ENCODE data around the gene ANAPC2. TPM values are rescaled to one million over a fixed set of nuclear protein-coding genes. Genes with fewer than 3 reads are reported as not detected.
A peak's percentile ranks its signal among the peaks of the same experiment; 100 is the strongest.

The ANAPC2 gene
- total and polyA plus RNA-seq, 9 donors = 8.0 to 61.5 (median 50.6) TPM

DNA sequence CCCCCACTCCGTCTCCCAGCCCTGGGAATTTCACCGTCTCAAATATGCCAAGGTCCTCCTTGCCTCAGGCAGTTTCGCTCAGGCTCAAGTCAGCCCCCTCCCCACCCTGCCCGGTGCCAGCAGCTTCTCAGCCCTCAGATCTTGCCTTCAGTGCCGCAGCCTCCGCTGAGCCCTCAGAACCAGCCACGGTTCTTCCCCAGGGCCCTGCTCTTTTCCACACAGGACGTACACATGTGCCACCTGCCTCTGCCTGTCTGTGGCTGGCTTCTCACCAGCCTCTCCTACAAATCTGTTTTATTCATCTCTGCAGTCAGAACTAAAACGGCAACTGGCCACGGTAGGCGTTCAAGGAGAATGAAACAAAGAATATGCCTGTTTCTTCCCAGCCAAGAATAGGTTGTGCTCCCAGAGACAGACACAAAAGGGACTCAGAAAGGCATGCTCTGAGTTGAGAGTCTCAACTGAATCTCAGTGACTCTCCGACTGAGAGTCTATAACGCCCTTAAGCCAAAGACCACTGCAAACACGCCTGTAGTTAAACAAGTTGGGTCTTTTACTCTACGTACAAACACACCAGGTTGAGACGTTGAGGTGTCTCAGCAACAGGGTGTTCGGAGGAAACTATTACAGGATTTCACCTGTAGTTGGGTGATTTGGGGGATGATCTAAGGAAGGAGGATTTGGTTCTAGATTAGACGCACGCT lies 60.0 kb downstream of the ANAPC2 start:
- Histone ChIP-seq H3K36me3 (no peaks in the 10 kb centered on the region), H3K27ac (no peak overlapping the region), H3K4me1 (ENCODE audit: insufficient read depth) (peaks cover 12% of the 10 kb centered on the region), H3K9me3 (peaks cover 0 to 6% of the 10 kb centered on the region in 2 donors), H3K27me3 (no peaks in the 10 kb centered on the region), H3K4me3 (no peak overlapping the region)
- TF ChIP-seq, protein P1, sequence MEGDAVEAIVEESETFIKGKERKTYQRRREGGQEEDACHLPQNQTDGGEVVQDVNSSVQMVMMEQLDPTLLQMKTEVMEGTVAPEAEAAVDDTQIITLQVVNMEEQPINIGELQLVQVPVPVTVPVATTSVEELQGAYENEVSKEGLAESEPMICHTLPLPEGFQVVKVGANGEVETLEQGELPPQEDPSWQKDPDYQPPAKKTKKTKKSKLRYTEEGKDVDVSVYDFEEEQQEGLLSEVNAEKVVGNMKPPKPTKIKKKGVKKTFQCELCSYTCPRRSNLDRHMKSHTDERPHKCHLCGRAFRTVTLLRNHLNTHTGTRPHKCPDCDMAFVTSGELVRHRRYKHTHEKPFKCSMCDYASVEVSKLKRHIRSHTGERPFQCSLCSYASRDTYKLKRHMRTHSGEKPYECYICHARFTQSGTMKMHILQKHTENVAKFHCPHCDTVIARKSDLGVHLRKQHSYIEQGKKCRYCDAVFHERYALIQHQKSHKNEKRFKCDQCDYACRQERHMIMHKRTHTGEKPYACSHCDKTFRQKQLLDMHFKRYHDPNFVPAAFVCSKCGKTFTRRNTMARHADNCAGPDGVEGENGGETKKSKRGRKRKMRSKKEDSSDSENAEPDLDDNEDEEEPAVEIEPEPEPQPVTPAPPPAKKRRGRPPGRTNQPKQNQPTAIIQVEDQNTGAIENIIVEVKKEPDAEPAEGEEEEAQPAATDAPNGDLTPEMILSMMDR (IDR thresholded peaks at IDR 0.05) = no peak
- TF ChIP-seq POLR2A (IDR thresholded peaks at IDR 0.05) = no peak
- TF ChIP-seq EP300 (IDR thresholded peaks at IDR 0.05) = no peak
- no peak for DNase-seq
- 66 to 80% (median 68%) methylated on average over 19 of the region's 19 CpGs for WGBS, 3 donors
- intact Hi-C loops (cut with DNase I) = loop anchor here in 1 of 4 donors (5.0 kb wide), 1 partner anchor 99 kb away; the partner anchor contains the start of genes CYSRT1 and RNF224

DNA sequence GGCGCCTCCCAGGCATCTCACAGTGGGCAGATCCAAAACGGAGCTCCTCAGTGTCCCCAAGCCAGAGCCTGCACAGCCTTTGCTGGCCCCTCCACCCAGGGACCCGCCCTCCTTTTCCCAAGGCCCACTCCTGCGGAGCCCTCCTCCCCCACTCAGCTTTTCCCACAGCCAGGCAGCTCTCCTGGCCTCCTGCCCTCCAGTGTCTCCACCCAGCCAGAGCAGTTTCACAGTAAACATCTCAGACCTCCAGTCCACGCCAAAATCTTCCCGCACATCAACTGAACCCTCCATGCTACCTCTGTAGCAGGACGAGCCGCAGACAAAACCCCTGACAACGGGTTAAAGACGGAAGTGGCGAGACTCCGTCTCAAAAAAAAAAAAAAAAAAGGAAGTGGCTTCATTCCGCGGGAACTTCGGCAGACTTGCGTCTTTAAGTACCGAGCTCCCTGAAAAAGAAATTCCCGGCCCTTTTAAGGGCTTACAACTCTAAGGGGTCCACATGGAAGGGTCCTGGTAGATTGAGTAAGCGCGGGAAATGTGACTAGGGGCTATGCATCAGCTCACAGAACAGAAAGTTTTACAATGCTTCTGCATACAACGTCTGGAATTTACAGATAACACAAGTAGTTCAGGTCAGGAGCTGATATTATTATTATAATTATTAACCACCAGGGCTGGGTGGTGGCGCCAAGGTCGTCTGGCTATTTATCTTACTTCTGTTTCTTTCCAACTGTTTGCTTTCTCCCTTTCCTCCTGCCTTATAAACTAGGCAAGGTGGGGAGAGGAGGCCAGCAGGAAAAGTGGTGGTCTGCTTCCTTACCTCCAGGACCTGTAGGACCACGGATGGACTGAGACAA lies 60.8 kb downstream of the ANAPC2 start:
- WGBS, 3 donors = 29 to 38% (median 36%) methylated on average over 24 of the region's 24 CpGs
- intact Hi-C loops (cut with DNase I) = loop anchor here in 1 of 4 donors (5.0 kb wide), 1 partner anchor 100 kb away; the partner anchor contains the start of genes CYSRT1 and RNF224

DNA sequence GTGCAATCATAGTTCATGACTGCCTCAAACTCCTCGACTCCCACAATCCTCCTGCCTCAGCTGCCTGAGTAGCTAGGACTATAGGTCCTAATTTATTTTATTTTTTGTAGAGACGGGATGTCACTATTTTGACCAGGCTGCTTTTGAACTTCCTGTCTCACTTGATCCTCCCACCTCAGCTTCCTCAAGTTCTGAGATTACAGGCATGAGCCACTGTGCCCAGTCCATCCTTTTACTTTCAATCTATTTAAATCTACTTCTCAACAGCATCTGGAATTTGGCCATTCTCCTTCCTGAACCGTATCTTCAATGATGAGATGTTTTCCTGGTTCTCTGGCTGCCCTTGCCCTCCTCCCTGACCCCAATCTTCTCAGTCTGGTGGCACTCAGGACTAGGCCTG lies 61.6 kb downstream of the ANAPC2 start:
- Histone ChIP-seq H3K27ac (peak overlapping the region in 1 of 2 donors; percentile 5), H3K4me3 (no peak overlapping the region)
- 45 to 54% (median 51%) methylated on average over 3 of the region's 3 CpGs for WGBS, 3 donors

More for the DNA sequence above, 60.8 kb downstream of the ANAPC2 start:
- no peak for DNase-seq
- Histone ChIP-seq H3K27ac (peak overlapping the region in 1 of 2 donors; percentile 5), H3K27me3 (no peaks in the 10 kb centered on the region), H3K4me1 (ENCODE audit: insufficient read depth) (peaks cover 12% of the 10 kb centered on the region), H3K36me3 (no peaks in the 10 kb centered on the region), H3K9me3 (peaks cover 0 to 6% of the 10 kb centered on the region in 2 donors), H3K4me3 (no peak overlapping the region)
- TF ChIP-seq POLR2A (IDR thresholded peaks at IDR 0.05) (no peak), EP300 (IDR thresholded peaks at IDR 0.05) (no peak)
- TF ChIP-seq, protein P1 (IDR thresholded peaks at IDR 0.05) = no peak

More for the DNA sequence above, 61.6 kb downstream of the ANAPC2 start:
- DNase-seq = no peak
- H3K36me3 ChIP-seq = no peaks in the 10 kb centered on the region
- H3K27me3 ChIP-seq = no peaks in the 10 kb centered on the region
- TF ChIP-seq EP300 (IDR thresholded peaks at IDR 0.05) (no peak), POLR2A (IDR thresholded peaks at IDR 0.05) (no peak)
- TF ChIP-seq, protein P1 (IDR thresholded peaks at IDR 0.05) = no peak
- peaks cover 0 to 6% of the 10 kb centered on the region in 2 donors for H3K9me3 ChIP-seq
- peaks cover 12% of the 10 kb centered on the region for H3K4me1 ChIP-seq (ENCODE audit: insufficient read depth)
- intact Hi-C loops (cut with DNase I) = loop anchor here in 1 of 4 donors (5.0 kb wide), 1 partner anchor 101 kb away; the partner anchor contains the start of genes CYSRT1 and RNF224

Small RNAs within 50 kb of the gene (microRNA-seq; reads per million reads assigned to microRNA genes)
- 0 reads per million in 3 donors for gene MIR3621

Small RNAs within 50 kb of the gene (small RNA-seq; reads per million reads assigned to genes)
- not detected for gene MIR3621

Other genes with a start within 250 kb of the ANAPC2 start
Only the 30 nearest of the 33 such genes appear.
- 100 to 1,000 TPM in 2 of 7 donors, 10 to 100 TPM in 4, 1 to 10 TPM in 1; 5.8 to 191 (median 59.8) TPM for gene PTGDS, start 211.1 kb downstream of the ANAPC2 start, total RNA-seq
- gene PTGDS, start 211.1 kb downstream of the ANAPC2 start, polyA plus RNA-seq = 10 to 100 TPM; 13.6 to 43.1 TPM
- 1 to 10 TPM in 2 of 7 donors, under 1 TPM in 4, not detected in 1; 0.25 to 1.6 (median 0.61) TPM for gene LCNL1, start 205.6 kb downstream of the ANAPC2 start, total RNA-seq
- gene LCNL1, start 205.6 kb downstream of the ANAPC2 start, polyA plus RNA-seq = under 1 TPM; 0.17 to 0.19 TPM
- gene PAXX, start 196.1 kb downstream of the ANAPC2 start, total RNA-seq = 10 to 100 TPM; 23.6 to 48.9 (median 37.5) TPM
- 10 to 100 TPM in 1 of 2 donors, 1 to 10 TPM in 1; 1.1 to 47.8 TPM for gene PAXX, start 196.1 kb downstream of the ANAPC2 start, polyA plus RNA-seq
- 1 to 10 TPM in 3 of 7 donors, under 1 TPM in 2, not detected in 2; 0.57 to 6.5 (median 1.5) TPM for gene CLIC3, start 192.0 kb downstream of the ANAPC2 start, total RNA-seq
- gene CLIC3, start 192.0 kb downstream of the ANAPC2 start, polyA plus RNA-seq = 1 to 10 TPM in 1 of 2 donors, not detected in 1; 1.1 TPM
- 10 to 100 TPM in 5 of 7 donors, 1 to 10 TPM in 2; 5.8 to 26.9 (median 13.7) TPM for gene ABCA2, start 160.3 kb downstream of the ANAPC2 start, total RNA-seq
- 10 to 100 TPM in 1 of 2 donors, 1 to 10 TPM in 1; 2.0 to 10.5 TPM for gene ABCA2, start 160.3 kb downstream of the ANAPC2 start, polyA plus RNA-seq
- gene FUT7, start 156.5 kb downstream of the ANAPC2 start, total RNA-seq = under 1 TPM in 1 of 7 donors, not detected in 6; 0.08 TPM
- gene FUT7, start 156.5 kb downstream of the ANAPC2 start, polyA plus RNA-seq = under 1 TPM in 1 of 2 donors, not detected in 1; 0.07 TPM
- gene NPDC1, start 142.4 kb downstream of the ANAPC2 start, total RNA-seq = 100 to 1,000 TPM in 2 of 7 donors, 10 to 100 TPM in 5; 22.3 to 112 (median 49.9) TPM
- 10 to 100 TPM in 1 of 2 donors, 1 to 10 TPM in 1; 2.1 to 67.9 TPM for gene NPDC1, start 142.4 kb downstream of the ANAPC2 start, polyA plus RNA-seq
- 1 to 10 TPM in 4 of 7 donors, under 1 TPM in 3; 0.12 to 5.1 (median 1.0) TPM for gene ENTPD2, start 134.5 kb downstream of the ANAPC2 start, total RNA-seq
- gene ENTPD2, start 134.5 kb downstream of the ANAPC2 start, polyA plus RNA-seq = under 1 TPM; 0.32 to 0.82 TPM
- gene SAPCD2, start 118.0 kb downstream of the ANAPC2 start, total RNA-seq = under 1 TPM in 5 of 7 donors, not detected in 2; 0.24 to 0.62 (median 0.37) TPM
- gene SAPCD2, start 118.0 kb downstream of the ANAPC2 start, polyA plus RNA-seq = under 1 TPM; 0.10 to 0.15 TPM
- gene UAP1L1, start 111.0 kb downstream of the ANAPC2 start, total RNA-seq = 1 to 10 TPM; 1.3 to 6.3 (median 4.1) TPM
- 1 to 10 TPM; 3.0 to 4.1 TPM for gene UAP1L1, start 111.0 kb downstream of the ANAPC2 start, polyA plus RNA-seq
- 10 to 100 TPM; 30.2 to 55.1 (median 38.6) TPM for gene MAN1B1, start 101.6 kb downstream of the ANAPC2 start, total RNA-seq
- 100 to 1,000 TPM in 1 of 2 donors, 10 to 100 TPM in 1; 44.0 to 109 TPM for gene MAN1B1, start 101.6 kb downstream of the ANAPC2 start, polyA plus RNA-seq
- gene DPP7, start 73.8 kb downstream of the ANAPC2 start, total RNA-seq = 100 to 1,000 TPM in 2 of 7 donors, 10 to 100 TPM in 5; 39.8 to 117 (median 95.6) TPM
- 10 to 100 TPM in 1 of 2 donors, 1 to 10 TPM in 1; 3.0 to 88.7 TPM for gene DPP7, start 73.8 kb downstream of the ANAPC2 start, polyA plus RNA-seq
- gene GRIN1, start 49.4 kb downstream of the ANAPC2 start, total RNA-seq = under 1 TPM in 1 of 7 donors, not detected in 6; 0.15 TPM
- gene GRIN1, start 49.4 kb downstream of the ANAPC2 start, polyA plus RNA-seq = not detected
- gene LRRC26, start 18.5 kb downstream of the ANAPC2 start, total RNA-seq = 1 to 10 TPM in 1 of 7 donors, under 1 TPM in 1, not detected in 5; 0.23 to 3.0 TPM
- not detected for gene LRRC26, start 18.5 kb downstream of the ANAPC2 start, polyA plus RNA-seq
- gene TMEM210, start 16.5 kb downstream of the ANAPC2 start, total RNA-seq = not detected
- not detected for gene TMEM210, start 16.5 kb downstream of the ANAPC2 start, polyA plus RNA-seq
- 10 to 100 TPM; 34.5 to 60.7 (median 44.5) TPM for gene SSNA1, start 116 bp upstream of the ANAPC2 start, total RNA-seq
- gene SSNA1, start 116 bp upstream of the ANAPC2 start, polyA plus RNA-seq = 10 to 100 TPM in 1 of 2 donors, 1 to 10 TPM in 1; 1.6 to 47.3 TPM
- 10 to 100 TPM in 6 of 7 donors, 1 to 10 TPM in 1; 6.6 to 18.4 (median 15.9) TPM for gene TPRN, start 12.2 kb upstream of the ANAPC2 start, total RNA-seq
- gene TPRN, start 12.2 kb upstream of the ANAPC2 start, polyA plus RNA-seq = 1 to 10 TPM in 1 of 2 donors, under 1 TPM in 1; 0.68 to 8.6 TPM
- 10 to 100 TPM; 29.2 to 40.8 (median 37.5) TPM for gene TMEM203, start 17.1 kb upstream of the ANAPC2 start, total RNA-seq
- 10 to 100 TPM; 35.3 to 38.2 TPM for gene TMEM203, start 17.1 kb upstream of the ANAPC2 start, polyA plus RNA-seq
- gene NDOR1, start 17.1 kb upstream of the ANAPC2 start, total RNA-seq = 10 to 100 TPM in 4 of 7 donors, 1 to 10 TPM in 3; 3.7 to 15.2 (median 11.3) TPM
- gene NDOR1, start 17.1 kb upstream of the ANAPC2 start, polyA plus RNA-seq = 1 to 10 TPM; 1.1 to 7.2 TPM
- 1 to 10 TPM in 5 of 7 donors, under 1 TPM in 1, not detected in 1; 0.92 to 6.5 (median 3.3) TPM for gene RNF208, start 33.7 kb upstream of the ANAPC2 start, total RNA-seq
- 1 to 10 TPM in 1 of 2 donors, not detected in 1; 2.3 TPM for gene RNF208, start 33.7 kb upstream of the ANAPC2 start, polyA plus RNA-seq
- gene CYSRT1, start 36.6 kb upstream of the ANAPC2 start, total RNA-seq = under 1 TPM in 4 of 7 donors, not detected in 3; 0.15 to 0.80 (median 0.33) TPM
- under 1 TPM in 1 of 2 donors, not detected in 1; 0.12 TPM for gene CYSRT1, start 36.6 kb upstream of the ANAPC2 start, polyA plus RNA-seq
- under 1 TPM in 1 of 7 donors, not detected in 6; 0.92 TPM for gene RNF224, start 38.9 kb upstream of the ANAPC2 start, total RNA-seq
- gene RNF224, start 38.9 kb upstream of the ANAPC2 start, polyA plus RNA-seq = not detected
- gene SLC34A3, start 42.3 kb upstream of the ANAPC2 start, total RNA-seq = under 1 TPM in 2 of 7 donors, not detected in 5; 0.15 to 0.46 TPM
- not detected for gene SLC34A3, start 42.3 kb upstream of the ANAPC2 start, polyA plus RNA-seq
- gene TUBB4B, start 52.7 kb upstream of the ANAPC2 start, total RNA-seq = 100 to 1,000 TPM in 6 of 7 donors, 10 to 100 TPM in 1; 88.0 to 234 (median 175) TPM
- 10 to 100 TPM; 62.8 to 88.6 TPM for gene TUBB4B, start 52.7 kb upstream of the ANAPC2 start, polyA plus RNA-seq
- not detected for gene STPG3, start 62.7 kb upstream of the ANAPC2 start, total RNA-seq
- not detected for gene STPG3, start 62.7 kb upstream of the ANAPC2 start, polyA plus RNA-seq
- gene NELFB, start 66.8 kb upstream of the ANAPC2 start, total RNA-seq = 10 to 100 TPM; 20.3 to 56.6 (median 44.5) TPM
- gene NELFB, start 66.8 kb upstream of the ANAPC2 start, polyA plus RNA-seq = 10 to 100 TPM; 10.9 to 50.8 TPM
- gene TOR4A, start 89.2 kb upstream of the ANAPC2 start, total RNA-seq = 10 to 100 TPM in 4 of 7 donors, 1 to 10 TPM in 3; 6.4 to 16.3 (median 11.2) TPM
- gene TOR4A, start 89.2 kb upstream of the ANAPC2 start, polyA plus RNA-seq = 1 to 10 TPM in 1 of 2 donors, under 1 TPM in 1; 0.85 to 5.3 TPM
- 10 to 100 TPM in 1 of 7 donors, 1 to 10 TPM in 6; 1.3 to 13.8 (median 4.6) TPM for gene NRARP, start 113.7 kb upstream of the ANAPC2 start, total RNA-seq
- 1 to 10 TPM; 2.6 to 3.4 TPM for gene NRARP, start 113.7 kb upstream of the ANAPC2 start, polyA plus RNA-seq
- gene EXD3, start 234.6 kb upstream of the ANAPC2 start, total RNA-seq = 10 to 100 TPM; 19.5 to 30.6 (median 26.2) TPM
- gene EXD3, start 234.6 kb upstream of the ANAPC2 start, polyA plus RNA-seq = 10 to 100 TPM in 1 of 2 donors, 1 to 10 TPM in 1; 1.0 to 19.4 TPM
- gene NOXA1, start 234.8 kb upstream of the ANAPC2 start, total RNA-seq = 10 to 100 TPM in 5 of 7 donors, 1 to 10 TPM in 2; 8.5 to 18.5 (median 13.8) TPM
- 1 to 10 TPM in 1 of 2 donors, not detected in 1; 7.1 TPM for gene NOXA1, start 234.8 kb upstream of the ANAPC2 start, polyA plus RNA-seq

Measured in ovary (tissue), 9 donors.